Esophagus muscularis mucosa (tissue), 3 donors: ENCODE data around the gene TENM4.

Experiments used
- CTCF ChIP-seq, 3 experiments: fragments of 200-600 bp in 2 of 3; fragments of 450-650 bp in 1 of 3; sonication (generic) in 2 of 3; IDR thresholded peaks; one replicate each; pipeline ENCODE4 v1.5.1; 2017 to 2019; ENCODE audit warnings: antibody characterized with exemption in 3 of 3, mild to moderate bottlenecking in 2 of 3, moderate library complexity in 1 of 3
- POLR2A ChIP-seq: fragments of 450-650 bp; IDR thresholded peaks from one replicate; pipeline ENCODE4 v1.6.1; 2017; ENCODE audit warnings: antibody characterized with exemption, moderate library complexity, mild to moderate bottlenecking, low read depth

GRCh38 chr11:79117488-79117887 is 323.3 kb downstream of the TENM4 start:
- no peak for TF ChIP-seq CTCF (IDR thresholded peaks at IDR 0.05)
- TF ChIP-seq POLR2A = no peak
